HG03280 (cell line): Measurements from ENCODE around the gene BMX.

Source experiments
- ATAC-seq: cut with Tn5 transposase; IDR thresholded peaks from one replicate; pipeline ENCODE4 v1.9.1; 2021; ENCODE audit warnings: mild to moderate bottlenecking, moderate library complexity; ENCODE audit not compliant: unreplicated experiment

The BMX gene

GRCh38 chrX:15500497-15500966 is at the start of gene BMX:
Gene BMX (plus strand): TSS chrX:15500807. CDS start chrX:15508354, 7,547 bp downstream.
- ATAC-seq: no peak

GRCh38 chrX:15451913-15452312 is 48.7 kb upstream of the BMX start:
- no peak for ATAC-seq

- no peak for ATAC-seq
These were observed 35.9 kb upstream of the BMX start for GRCh38 chrX:15464704-15465103.

GRCh38 chrX:15465347-15465746 is 35.3 kb upstream of the BMX start:
- peak; percentile 69 for ATAC-seq

GRCh38 chrX:15465896-15466651 is 34.5 kb upstream of the BMX start:
- ATAC-seq: no peak

GRCh38 chrX:15468036-15468435 is 32.6 kb upstream of the BMX start:
- ATAC-seq: no peak

- ATAC-seq: no peak
These were observed 31.0 kb upstream of the BMX start for GRCh38 chrX:15469613-15470012.

- peak; percentile 68 for ATAC-seq
These were observed 29.6 kb upstream of the BMX start for GRCh38 chrX:15471028-15471427.

- no peak for ATAC-seq
These were observed 28.1 kb upstream of the BMX start for GRCh38 chrX:15472531-15472930.

- no peak for ATAC-seq
These were observed 26.6 kb upstream of the BMX start for GRCh38 chrX:15474028-15474427.

- no peak for ATAC-seq
These were observed 25.6 kb upstream of the BMX start for GRCh38 chrX:15475021-15475420.

GRCh38 chrX:15475486-15475885 is 25.1 kb upstream of the BMX start:
- no peak for ATAC-seq

GRCh38 chrX:15483891-15484290 is 16.7 kb upstream of the BMX start:
- ATAC-seq: no peak

- no peak for ATAC-seq
These were observed 8.1 kb upstream of the BMX start for GRCh38 chrX:15492469-15492868.

- ATAC-seq: peak; percentile 97
These were observed 7.3 kb upstream of the BMX start, which contains the start of gene PIR for GRCh38 chrX:15493118-15493962. Gene PIR (minus strand): TSS chrX:15493333. CDS start chrX:15491257, 2,076 bp downstream.

- ATAC-seq: no peak
These were observed 4.8 kb upstream of the BMX start for GRCh38 chrX:15495801-15496200.

- ATAC-seq: no peak
These were observed 3.8 kb upstream of the BMX start for GRCh38 chrX:15496824-15497223.

GRCh38 chrX:15497865-15498264 is 2.7 kb upstream of the BMX start:
- no peak for ATAC-seq

GRCh38 chrX:15498741-15499140 is 1.9 kb upstream of the BMX start:
- ATAC-seq: no peak

GRCh38 chrX:15499976-15500375 is 631 bp upstream of the BMX start:
- ATAC-seq: no peak

- no peak for ATAC-seq
These were observed 899 bp downstream of the BMX start for GRCh38 chrX:15501506-15501905.

GRCh38 chrX:15504661-15505060 is 4.1 kb downstream of the BMX start:
- ATAC-seq: no peak
